GM12891 (cell line): ENCODE results near the gene LRP11.

Experiments
- DNase-seq: peaks from one replicate; pipeline ENCODE4 v3.0.0; 2011; ENCODE audit warnings: low spot score; ENCODE audit not compliant: insufficient read length
- FAIRE-seq: peaks from 2 replicates; lab custom pipeline; 2011; peaks lifted over from hg19 to GRCh38; lab: Jason Lieb, UNC
- PAX5 ChIP-seq: IDR thresholded peaks from 2 replicates; pipeline ENCODE4 v1.6.1; 2011; ENCODE audit warnings: low read length, moderate library complexity, mild to moderate bottlenecking; ENCODE audit not compliant: insufficient read depth, severe bottlenecking
- POLR2A ChIP-seq: IDR thresholded peaks from 2 replicates; pipeline ENCODE4 v1.6.1; 2011; ENCODE audit warnings: low read depth, low read length, control low read depth
- POLR2AphosphoS5 ChIP-seq: IDR thresholded peaks from 2 replicates; pipeline ENCODE4 v1.6.1; 2011; ENCODE audit warnings: low read depth, low read length, control low read depth
- POU2F2 ChIP-seq: IDR thresholded peaks from 2 replicates; pipeline ENCODE4 v1.6.1; 2011; ENCODE audit warnings: low read depth, mild to moderate bottlenecking, control low read depth, low read length, moderate library complexity
- SPI1 ChIP-seq: IDR thresholded peaks from 2 replicates; pipeline ENCODE4 v1.6.1; 2011; ENCODE audit warnings: low read depth, low read length, control low read depth
- TAF1 ChIP-seq: IDR thresholded peaks from 2 replicates; pipeline ENCODE4 v1.6.1; 2011; ENCODE audit warnings: low read depth, low read length, control low read depth

LRP11 gene

DNA sequence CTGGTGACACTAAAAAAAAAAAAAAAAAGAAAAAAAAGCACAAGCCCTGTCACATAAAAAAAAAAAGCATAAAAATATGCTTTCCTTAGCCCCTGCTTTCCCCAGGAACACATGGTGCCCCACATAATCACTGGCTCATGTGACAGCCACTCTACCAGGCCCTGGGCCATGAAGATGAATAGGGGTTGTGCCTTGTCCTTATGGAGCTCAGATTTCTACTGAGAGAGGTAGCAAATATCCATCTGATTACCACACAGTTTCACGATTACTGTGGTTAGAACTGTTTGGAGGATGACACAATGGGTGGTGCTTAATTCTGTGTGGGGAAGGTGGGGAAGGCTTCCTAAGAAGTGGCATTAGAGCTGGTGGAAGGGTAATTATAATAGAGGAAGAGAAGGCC lies 24.5 kb upstream of the LRP11 start:
- no peak for TF ChIP-seq TAF1
- TF ChIP-seq SPI1: no peak
- no peak for TF ChIP-seq POLR2AphosphoS5
- no peak for TF ChIP-seq PAX5
- no peak for TF ChIP-seq POLR2A
- no peak for TF ChIP-seq POU2F2
- FAIRE-seq: no peak
- DNase-seq: no peak

DNA sequence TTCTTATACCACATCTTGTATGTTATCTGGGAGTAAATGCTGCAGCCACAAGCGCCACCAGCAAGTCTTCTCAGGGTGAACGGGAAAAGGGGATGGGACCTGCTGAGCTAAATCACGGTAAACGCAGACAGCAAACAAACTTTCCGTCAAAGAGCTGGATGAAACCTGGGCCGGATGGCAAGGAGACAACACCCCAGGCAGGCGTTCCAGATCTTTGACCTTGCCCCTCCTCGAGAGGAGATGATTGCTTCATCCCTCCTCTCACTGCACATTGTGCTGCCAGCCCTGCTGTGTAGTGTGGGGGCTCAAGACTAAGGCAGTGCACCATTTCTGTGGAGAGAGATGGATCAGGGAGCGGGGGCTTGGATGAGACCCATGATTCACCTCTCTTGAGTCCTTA lies 23.9 kb upstream of the LRP11 start:
- DNase-seq: no peak
- no peak for TF ChIP-seq TAF1
- TF ChIP-seq POU2F2: no peak
- no peak for TF ChIP-seq POLR2A
- TF ChIP-seq SPI1: no peak
- no peak for TF ChIP-seq PAX5
- no peak for TF ChIP-seq POLR2AphosphoS5
- FAIRE-seq: no peak

DNA sequence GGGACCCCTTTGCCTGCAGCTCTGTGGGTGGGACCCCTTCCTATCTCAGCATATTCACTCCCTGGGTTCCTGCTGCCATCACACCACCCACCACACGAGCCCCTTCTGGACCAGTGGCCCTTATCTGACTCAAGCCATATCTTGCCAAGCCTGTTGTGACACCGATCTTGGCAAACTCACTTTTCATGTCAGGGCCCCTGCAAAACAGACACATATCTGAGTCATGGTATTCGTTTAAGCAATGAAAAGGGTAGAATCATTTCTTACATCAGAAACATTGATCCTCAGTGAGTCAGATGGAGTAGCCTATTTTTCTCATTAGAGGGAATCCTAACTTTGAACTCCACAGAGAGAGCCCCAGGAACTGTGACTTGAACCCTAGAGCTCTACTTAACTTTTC lies 23.2 kb upstream of the LRP11 start:
- FAIRE-seq (no peak), DNase-seq (no peak)
- TF ChIP-seq POLR2A: no peak
- TF ChIP-seq TAF1: no peak
- no peak for TF ChIP-seq PAX5
- no peak for TF ChIP-seq SPI1
- TF ChIP-seq POU2F2: no peak
- TF ChIP-seq POLR2AphosphoS5: no peak

DNA sequence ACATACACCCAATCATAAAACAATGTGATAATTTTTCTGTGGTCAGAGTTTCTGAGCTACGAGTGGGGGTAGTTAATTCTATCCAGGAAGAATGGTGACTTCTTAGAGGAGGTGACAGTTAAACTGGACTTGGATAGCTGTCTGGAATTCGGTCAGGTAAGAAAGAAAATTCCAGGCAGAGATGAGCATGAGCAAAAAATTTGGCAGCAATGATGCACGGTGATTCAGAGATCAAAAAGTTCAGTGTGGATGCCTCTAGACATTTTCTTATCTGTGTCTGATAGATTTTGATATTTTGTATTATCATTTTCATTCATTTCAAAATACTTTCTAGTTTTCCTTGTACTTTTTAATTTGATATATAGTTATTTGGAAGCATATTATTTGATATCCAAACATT lies 21.7 kb upstream of the LRP11 start:
- DNase-seq: no peak
- FAIRE-seq: no peak
- no peak for TF ChIP-seq POU2F2
- TF ChIP-seq PAX5: no peak
- TF ChIP-seq POLR2AphosphoS5: no peak
- no peak for TF ChIP-seq POLR2A
- TF ChIP-seq TAF1: no peak
- TF ChIP-seq SPI1: no peak

DNA sequence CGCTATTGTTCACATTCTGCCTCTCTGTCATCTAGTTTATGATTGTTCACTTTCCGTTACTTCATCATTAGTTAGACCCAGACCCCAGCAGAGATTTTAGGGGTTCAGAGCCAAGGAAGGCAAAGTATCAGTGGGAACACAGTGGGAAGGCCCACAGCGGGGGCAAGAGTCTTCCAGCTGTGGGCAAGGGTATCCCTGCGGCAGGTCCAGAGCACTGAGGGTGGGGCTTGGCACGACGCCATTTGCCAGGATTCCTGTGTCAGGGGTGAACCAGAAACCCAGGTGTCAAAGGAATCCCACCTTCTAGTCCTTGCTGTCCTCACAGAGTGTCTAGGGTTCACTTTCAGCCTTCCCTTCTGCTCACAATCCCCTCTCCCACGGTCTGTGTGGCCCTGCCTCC lies 20.5 kb upstream of the LRP11 start:
- no peak for FAIRE-seq
- TF ChIP-seq POU2F2 (no peak), SPI1 (no peak), POLR2AphosphoS5 (no peak), POLR2A (no peak), PAX5 (no peak), TAF1 (no peak)
- no peak for DNase-seq

DNA sequence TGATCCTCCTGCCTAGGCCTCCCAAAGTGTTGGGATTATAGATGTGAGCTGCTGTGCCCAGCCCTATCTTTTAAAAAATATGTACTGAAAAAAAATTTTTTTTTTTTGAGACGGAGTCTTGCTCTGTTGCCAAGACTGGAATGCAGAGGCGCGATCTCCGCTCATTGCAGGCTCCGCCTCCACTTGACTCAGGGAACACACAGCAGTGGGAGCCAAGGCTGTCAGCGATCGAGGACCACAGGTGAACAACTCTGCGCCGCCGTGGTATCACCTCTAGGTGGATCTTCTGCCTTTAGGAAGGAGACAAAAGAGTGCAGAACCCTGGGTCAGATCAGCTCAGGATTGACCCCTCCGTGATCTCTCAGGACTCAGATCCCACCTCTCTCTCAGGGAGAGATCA lies 20.1 kb upstream of the LRP11 start:
- no peak for FAIRE-seq
- TF ChIP-seq POLR2AphosphoS5: no peak
- TF ChIP-seq PAX5: no peak
- TF ChIP-seq POU2F2: no peak
- no peak for DNase-seq

DNA sequence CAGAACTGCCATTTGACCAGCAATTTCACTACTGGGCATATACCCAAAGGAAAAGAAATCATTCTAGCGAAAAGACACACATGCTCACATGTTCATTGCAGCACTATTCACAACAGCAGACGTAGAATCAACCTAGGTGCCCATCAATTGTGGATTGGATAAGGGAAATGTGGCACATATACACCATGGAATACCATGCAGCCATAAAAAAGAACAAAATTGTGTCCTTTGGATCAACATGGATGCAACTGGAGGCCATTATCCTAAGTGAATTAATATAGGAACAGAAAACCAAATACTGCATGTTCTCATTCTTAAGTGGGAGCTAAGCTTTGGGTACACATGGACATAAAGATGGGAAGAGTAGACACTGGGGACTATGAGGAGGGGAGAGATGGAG lies 17.7 kb upstream of the LRP11 start:
- FAIRE-seq (no peak), DNase-seq (no peak)
- no peak for TF ChIP-seq PAX5
- no peak for TF ChIP-seq SPI1
- TF ChIP-seq POLR2AphosphoS5: no peak
- TF ChIP-seq POU2F2: no peak
- TF ChIP-seq POLR2A: no peak

DNA sequence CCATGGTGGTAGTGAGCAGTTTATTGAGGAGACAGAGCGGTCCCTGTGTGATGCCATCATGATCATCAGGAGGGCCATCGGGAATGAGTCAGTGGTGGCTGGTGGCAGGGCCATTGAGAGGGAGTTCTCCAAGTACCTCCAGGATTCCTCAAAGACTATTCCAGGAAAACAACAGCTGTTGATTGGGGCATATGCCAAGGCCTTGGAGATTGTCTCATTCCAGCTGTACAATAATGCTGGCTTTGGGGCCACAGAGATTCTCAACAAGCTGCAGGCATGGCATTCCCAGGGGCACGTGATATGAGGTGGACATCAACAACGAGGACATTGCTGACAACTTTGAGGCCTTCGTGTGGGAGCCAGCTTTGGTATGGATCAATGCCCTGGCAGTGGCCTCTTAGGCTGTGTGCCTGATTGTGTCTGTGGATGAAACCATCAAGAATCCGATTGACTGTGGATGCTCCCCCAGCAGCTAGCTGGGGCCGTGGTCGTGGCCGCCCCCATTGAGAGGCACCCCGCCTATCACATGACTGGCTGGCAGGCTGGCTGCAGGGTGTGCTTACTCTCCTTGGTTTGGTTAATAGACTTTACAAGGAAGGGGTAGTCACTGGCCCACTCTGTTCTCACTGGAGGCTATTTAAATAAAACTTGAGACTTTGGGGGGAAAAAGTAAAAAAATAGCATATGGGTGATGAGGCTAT lies 17.1 kb upstream of the LRP11 start:
- FAIRE-seq (no peak), DNase-seq (no peak)
- TF ChIP-seq POLR2AphosphoS5 (no peak), POLR2A (no peak), SPI1 (no peak), TAF1 (no peak)

DNA sequence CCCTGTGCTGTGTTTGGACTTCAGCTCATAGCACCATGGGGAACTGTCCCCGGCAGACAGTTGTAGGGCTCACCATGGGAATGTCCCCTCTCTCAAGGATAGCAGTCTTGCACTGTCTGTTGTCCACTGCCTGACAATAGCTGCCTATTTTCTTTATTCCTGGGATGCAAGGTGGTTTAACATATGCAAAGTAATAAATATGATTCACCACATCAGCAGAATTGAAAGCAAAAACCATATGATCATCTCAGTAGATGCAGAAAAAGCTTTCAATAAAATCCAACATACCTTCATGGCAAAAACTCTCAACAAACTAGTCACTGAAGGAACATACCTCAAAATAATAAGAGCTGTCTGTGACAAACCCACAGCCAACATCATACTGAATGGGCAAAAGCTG lies 13.5 kb upstream of the LRP11 start:
- FAIRE-seq: no peak
- DNase-seq: no peak
- no peak for TF ChIP-seq POU2F2
- TF ChIP-seq PAX5: no peak
- TF ChIP-seq SPI1: no peak
- TF ChIP-seq POLR2AphosphoS5: no peak
- TF ChIP-seq POLR2A: no peak
- TF ChIP-seq TAF1: no peak

DNA sequence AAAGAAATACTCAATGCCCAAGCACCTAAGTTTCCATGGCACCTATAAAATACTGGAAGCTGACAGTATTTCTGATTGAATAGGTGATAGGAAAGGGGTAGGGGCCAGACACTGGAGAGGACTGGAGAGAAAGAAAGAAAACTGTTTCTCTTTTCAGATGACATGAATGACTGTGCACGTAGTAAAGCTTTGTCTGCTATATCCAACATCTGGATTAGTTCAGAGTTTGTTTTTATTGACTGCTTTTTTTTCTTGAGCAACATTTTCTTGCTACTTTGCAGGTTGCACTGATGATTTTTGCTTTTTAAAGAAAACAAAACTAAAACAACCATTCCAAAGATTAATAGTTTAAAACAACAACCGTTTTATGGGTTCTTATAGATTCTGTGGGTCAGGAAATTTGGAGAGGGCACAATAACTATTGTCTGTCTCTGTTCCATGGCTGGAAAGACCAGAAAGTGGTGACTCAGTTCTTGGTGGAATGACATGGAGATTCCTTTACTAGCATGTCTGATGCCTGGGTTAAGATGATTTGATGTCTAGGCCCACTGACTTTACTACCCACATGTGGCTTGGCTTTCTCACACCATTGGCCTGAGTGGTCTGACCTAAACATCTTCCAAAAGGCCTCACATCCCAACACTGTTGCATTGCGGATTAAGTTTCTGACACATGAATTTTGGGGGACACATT lies 12.2 kb upstream of the LRP11 start:
- DNase-seq (no peak), FAIRE-seq (no peak)
- TF ChIP-seq SPI1 (no peak), POLR2A (no peak), TAF1 (no peak), PAX5 (no peak), POLR2AphosphoS5 (no peak), POU2F2 (no peak)
